Loucy (cell line): ENCODE measurements around the gene DTNBP1.

Experiments
- H2AFZ ChIP-seq: fragments of 200-600 bp; sonication (generic); 2 replicates; pipeline ENCODE4 v1.6.0; 2016; ENCODE audit warnings: antibody characterized with exemption, mild to moderate bottlenecking, low read length, moderate library complexity
- H3F3A ChIP-seq: fragments of 200-600 bp; 2 replicates; pipeline ENCODE4 v1.6.0; 2016; ENCODE audit warnings: antibody characterized with exemption, low read depth, mild to moderate bottlenecking
- H3K27me3 ChIP-seq: fragments of 200-600 bp; sonication (generic); 2 replicates; pipeline ENCODE4 v1.6.1; 2014; ENCODE audit warnings: low read length, mild to moderate bottlenecking; ENCODE audit not compliant: insufficient read depth, poor library complexity, severe bottlenecking
- H3K36me3 ChIP-seq: fragments of 200-600 bp; sonication (generic); 2 replicates; pipeline ENCODE4 v1.6.1; 2016; ENCODE audit warnings: low read length; ENCODE audit not compliant: insufficient read depth
- H3K4me1 ChIP-seq: fragments of 200-600 bp; sonication (generic); 2 replicates; pipeline ENCODE4 v1.5.1; 2014; ENCODE audit warnings: low read length, mild to moderate bottlenecking; ENCODE audit not compliant: insufficient read depth, poor library complexity, severe bottlenecking
- H3K4me2 ChIP-seq: fragments of 200-600 bp; sonication (generic); 2 replicates; pipeline ENCODE4 v1.6.0; 2014; ENCODE audit warnings: antibody characterized with exemption, low read length, low read depth, mild to moderate bottlenecking; ENCODE audit not compliant: poor library complexity, severe bottlenecking
- H3K4me3 ChIP-seq: fragments of 200-600 bp; sonication (generic); 2 replicates; pipeline ENCODE4 v1.5.1; 2014; ENCODE audit warnings: low read length, mild to moderate bottlenecking, mixed read lengths; ENCODE audit not compliant: poor library complexity, severe bottlenecking
- H3K79me2 ChIP-seq: fragments of 200-600 bp; sonication (generic); 2 replicates; pipeline ENCODE4 v1.6.1; 2014; ENCODE audit warnings: low read length; ENCODE audit not compliant: insufficient read depth
- H3K9ac ChIP-seq: fragments of 200-600 bp; sonication (generic); 2 replicates; pipeline ENCODE4 v1.6.0; 2014; ENCODE audit warnings: mild to moderate bottlenecking, low read depth, low read length, moderate library complexity; ENCODE audit not compliant: poor library complexity, severe bottlenecking
- H3K9me2 ChIP-seq: fragments of 200-600 bp; sonication (generic); replicated peaks from 2 replicates; pipeline ENCODE4 v1.6.1; 2016; ENCODE audit warnings: low read depth, low read length, mixed read lengths
- H3K9me3 ChIP-seq: fragments of 200-600 bp; sonication (generic); 2 replicates; pipeline ENCODE4 v1.6.1; 2014; ENCODE audit warnings: mild to moderate bottlenecking, antibody characterized with exemption, low read length, low read depth; ENCODE audit not compliant: insufficient read depth
- H4K20me1 ChIP-seq: fragments of 200-600 bp; sonication (generic); 2 replicates; pipeline ENCODE4 v1.6.0; 2014; ENCODE audit warnings: antibody characterized with exemption, low read length, mild to moderate bottlenecking; ENCODE audit not compliant: insufficient read depth, poor library complexity, severe bottlenecking
- EZH2phosphoT487 ChIP-seq: fragments of 200-600 bp; IDR thresholded peaks from 2 replicates; pipeline ENCODE4 v1.6.1; 2018; ENCODE audit warnings: antibody characterized with exemption, mild to moderate bottlenecking, moderate library complexity, borderline replicate concordance
- TF ChIP-seq, protein P1 (sequence below): fragments of 200-600 bp; sonication (generic); conservative IDR thresholded peaks from 2 replicates; pipeline ENCODE4 v1.5.1; 2014; ENCODE audit warnings: mild to moderate bottlenecking, antibody characterized with exemption, low read length

The DTNBP1 gene

DNA sequence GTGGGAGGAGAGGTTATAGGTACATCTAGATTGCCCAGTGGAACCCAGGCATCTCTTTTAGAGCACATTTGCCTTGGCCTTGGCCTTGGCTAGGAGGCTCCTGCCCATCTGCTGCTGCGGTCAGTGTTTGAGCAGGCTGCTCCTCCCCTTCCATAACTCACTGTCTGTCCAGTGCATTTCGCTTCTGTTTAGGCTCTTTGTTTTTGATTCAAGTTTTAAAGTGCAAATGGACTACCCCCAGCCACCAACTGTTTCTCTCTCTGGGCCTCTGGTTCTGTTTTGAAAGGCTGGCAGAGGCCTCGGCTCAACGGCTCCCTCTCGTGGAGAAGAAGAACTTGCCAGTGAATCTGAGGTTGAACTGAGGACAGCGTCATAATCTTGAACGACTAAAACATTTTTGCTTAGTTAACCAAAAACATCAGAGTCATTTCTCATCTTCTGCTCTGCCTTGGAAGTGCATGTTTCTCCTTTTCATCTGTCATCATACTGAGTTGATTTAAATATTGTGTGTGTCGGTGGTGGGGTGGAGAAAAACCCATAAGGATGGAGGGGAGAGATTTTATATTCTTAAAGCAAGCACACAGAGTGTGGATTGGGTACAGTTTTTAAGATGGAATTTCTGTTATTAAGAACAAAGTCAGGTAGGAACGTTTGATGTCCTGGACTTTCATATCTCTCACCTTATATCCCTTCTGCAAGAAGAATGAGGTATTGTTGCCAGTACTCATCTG, 171.4 kb downstream of the DTNBP1 start:
- no peak overlapping the region for H3K4me2 ChIP-seq
- no peak overlapping the region for H3K4me3 ChIP-seq
- peaks cover 81% of the 10 kb centered on the region for H4K20me1 ChIP-seq
- H3K9me2 ChIP-seq, result no peaks in the 10 kb centered on the region
- H3K4me1 ChIP-seq, result peaks cover 19% of the 10 kb centered on the region
- no peak for TF ChIP-seq EZH2phosphoT487
- TF ChIP-seq, protein P1, sequence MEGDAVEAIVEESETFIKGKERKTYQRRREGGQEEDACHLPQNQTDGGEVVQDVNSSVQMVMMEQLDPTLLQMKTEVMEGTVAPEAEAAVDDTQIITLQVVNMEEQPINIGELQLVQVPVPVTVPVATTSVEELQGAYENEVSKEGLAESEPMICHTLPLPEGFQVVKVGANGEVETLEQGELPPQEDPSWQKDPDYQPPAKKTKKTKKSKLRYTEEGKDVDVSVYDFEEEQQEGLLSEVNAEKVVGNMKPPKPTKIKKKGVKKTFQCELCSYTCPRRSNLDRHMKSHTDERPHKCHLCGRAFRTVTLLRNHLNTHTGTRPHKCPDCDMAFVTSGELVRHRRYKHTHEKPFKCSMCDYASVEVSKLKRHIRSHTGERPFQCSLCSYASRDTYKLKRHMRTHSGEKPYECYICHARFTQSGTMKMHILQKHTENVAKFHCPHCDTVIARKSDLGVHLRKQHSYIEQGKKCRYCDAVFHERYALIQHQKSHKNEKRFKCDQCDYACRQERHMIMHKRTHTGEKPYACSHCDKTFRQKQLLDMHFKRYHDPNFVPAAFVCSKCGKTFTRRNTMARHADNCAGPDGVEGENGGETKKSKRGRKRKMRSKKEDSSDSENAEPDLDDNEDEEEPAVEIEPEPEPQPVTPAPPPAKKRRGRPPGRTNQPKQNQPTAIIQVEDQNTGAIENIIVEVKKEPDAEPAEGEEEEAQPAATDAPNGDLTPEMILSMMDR, result peak; percentile 98
- H3F3A ChIP-seq, result peaks cover 10% of the 10 kb centered on the region; the same call in 1 of the 2 replicates
- H2AFZ ChIP-seq, result no peak overlapping the region
- peaks cover 96% of the 10 kb centered on the region for H3K79me2 ChIP-seq
- peaks cover 98% of the 10 kb centered on the region for H3K36me3 ChIP-seq
- H3K27me3 ChIP-seq, result no peaks in the 10 kb centered on the region
- no peaks in the 10 kb centered on the region for H3K9me3 ChIP-seq
- no peak overlapping the region for H3K9ac ChIP-seq

DNA sequence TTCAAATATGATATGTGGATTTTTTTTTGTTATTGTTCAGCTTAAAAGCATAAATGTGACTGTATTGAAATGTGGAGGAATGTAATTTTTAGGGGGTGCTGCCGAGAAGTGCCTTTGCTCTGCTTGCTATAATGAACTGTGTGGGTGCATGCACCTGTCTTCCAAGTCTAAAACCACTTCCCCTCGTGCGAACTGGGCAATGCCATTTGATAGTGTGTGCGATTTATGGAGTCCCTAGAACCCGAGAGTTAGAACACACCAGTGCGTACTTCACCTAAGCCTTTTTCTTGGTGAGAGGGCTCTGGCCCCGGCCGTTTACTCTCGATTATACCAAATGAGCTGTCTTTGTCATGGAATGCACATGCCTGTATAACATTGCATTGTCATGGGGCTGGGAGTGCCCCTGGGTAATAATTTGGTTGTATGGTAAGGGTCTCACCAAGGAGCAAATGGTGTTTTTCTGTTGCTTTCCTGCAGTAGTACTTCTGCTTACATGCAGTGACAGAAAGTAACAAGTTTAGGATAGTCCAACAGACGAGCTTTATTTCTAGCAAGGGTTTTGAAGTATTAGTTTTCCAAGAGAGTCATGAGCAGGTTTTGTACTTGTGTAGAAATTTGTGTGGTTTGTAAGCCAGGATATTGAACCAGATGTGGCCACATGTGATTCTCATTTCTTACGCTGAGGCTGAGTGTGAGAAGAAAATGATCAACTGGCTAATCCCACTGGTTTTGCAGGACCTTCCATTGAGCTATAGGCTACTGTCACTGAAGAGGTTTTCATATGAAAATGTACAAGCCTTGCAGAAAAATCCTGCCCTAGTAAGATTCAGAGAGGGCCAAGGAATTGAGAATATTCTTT, 172.4 kb downstream of the DTNBP1 start:
- Histone ChIP-seq H3K27me3 (no peaks in the 10 kb centered on the region), H4K20me1 (peaks cover 81% of the 10 kb centered on the region), H3K79me2 (peaks cover 96% of the 10 kb centered on the region), H2AFZ (no peak overlapping the region), H3K4me3 (no peak overlapping the region), H3K4me2 (no peak overlapping the region), H3K9ac (no peak overlapping the region), H3F3A (peaks cover 10% of the 10 kb centered on the region; the same call in 1 of the 2 replicates), H3K9me3 (no peaks in the 10 kb centered on the region), H3K9me2 (no peaks in the 10 kb centered on the region), H3K36me3 (peaks cover 97% of the 10 kb centered on the region), H3K4me1 (peaks cover 19% of the 10 kb centered on the region)
- TF ChIP-seq EZH2phosphoT487, result no peak
- TF ChIP-seq, protein P1, result no peak

DNA sequence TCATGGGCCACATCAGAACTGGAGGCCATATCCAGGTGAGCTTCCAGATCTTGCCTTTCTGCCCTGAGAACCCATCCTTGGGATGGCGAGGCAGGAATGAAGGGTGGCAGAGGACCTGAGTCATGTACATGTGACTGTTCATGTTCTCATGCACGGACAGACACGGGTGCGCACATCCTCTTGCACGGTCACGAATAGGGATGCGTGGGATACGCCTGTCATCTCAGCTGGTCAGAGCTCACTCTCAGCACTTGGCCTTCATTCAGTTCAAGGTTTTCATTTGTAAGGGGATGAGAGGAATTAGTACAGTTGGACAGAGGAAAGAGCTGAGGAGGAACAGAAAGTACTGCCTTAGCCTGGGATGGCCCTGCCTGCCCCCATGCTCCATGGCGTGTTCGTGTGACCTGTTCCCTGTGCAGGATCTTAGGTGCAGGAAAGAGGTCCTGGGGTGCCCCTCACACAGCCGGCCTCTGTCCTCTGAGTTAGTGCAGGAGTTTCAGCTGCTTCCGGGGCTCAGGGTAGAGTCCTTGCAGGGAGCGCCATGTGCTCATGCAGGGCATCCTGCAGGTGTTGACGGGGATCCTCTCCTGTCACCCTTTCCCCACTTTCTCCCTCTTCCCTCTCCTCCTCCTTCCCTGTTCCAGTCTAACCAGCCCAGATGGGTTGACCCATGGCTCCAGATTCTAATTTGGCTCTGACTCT, 173.4 kb downstream of the DTNBP1 start:
- H3K4me2 ChIP-seq, result no peak overlapping the region

More for the DNA sequence above, 173.4 kb downstream of the DTNBP1 start:
- H3K36me3 ChIP-seq, result peaks cover 93% of the 10 kb centered on the region
- peaks cover 10% of the 10 kb centered on the region; the same call in 1 of the 2 replicates for H3F3A ChIP-seq
- peaks cover 96% of the 10 kb centered on the region for H3K79me2 ChIP-seq
- no peaks in the 10 kb centered on the region for H3K9me2 ChIP-seq
- H3K4me1 ChIP-seq, result peaks cover 21% of the 10 kb centered on the region
- H2AFZ ChIP-seq, result no peak overlapping the region
- H3K9me3 ChIP-seq, result no peaks in the 10 kb centered on the region
- no peak overlapping the region for H3K4me3 ChIP-seq
- H3K27me3 ChIP-seq, result no peaks in the 10 kb centered on the region
- no peak for TF ChIP-seq EZH2phosphoT487
- TF ChIP-seq, protein P1, result no peak
- no peak overlapping the region for H3K9ac ChIP-seq
- H4K20me1 ChIP-seq, result peaks cover 82% of the 10 kb centered on the region
